H1 (cell line): ENCODE data around the gene NEB. TPM values are rescaled to one million over a fixed set of nuclear protein-coding genes. Genes with fewer than 3 reads are reported as not detected.

Experiments used
- BACH1 ChIP-seq: IDR thresholded peaks from 2 replicates; pipeline ENCODE4 v1.6.1; 2012; ENCODE audit warnings: low read length, improper control_type of control experiment
- CHD2 ChIP-seq: IDR thresholded peaks from 2 replicates; pipeline ENCODE4 v1.6.1; 2012; ENCODE audit warnings: low read length, improper control_type of control experiment
- CHD7 ChIP-seq: fragments of 300-600 bp; sonication (generic); IDR thresholded peaks from 2 replicates; pipeline ENCODE4 v1.7.1; 2012; ENCODE audit warnings: low read length, moderate library complexity, mild to moderate bottlenecking, inconsistent platforms; ENCODE audit not compliant: insufficient replicate concordance
- CTCF ChIP-seq, 3 experiments: IDR thresholded peaks; 1 replicate in 2 of 3; 2 replicates in 1 of 3; pipeline versions ENCODE4 v1.5.1 to v1.6.1; 2011; ENCODE audit warnings: low read length in 3 of 3, mild to moderate bottlenecking in 3 of 3, inconsistent platforms in 2 of 3, low read depth in 1 of 3, moderate library complexity in 1 of 3; ENCODE audit not compliant: insufficient read depth in 1 of 3; ENCODE audit errors: control extremely low read depth in 1 of 3
- EZH2 ChIP-seq: fragments of 200-600 bp; sonication (generic); IDR thresholded peaks from 2 replicates; pipeline ENCODE4 v1.7.1; 2012; ENCODE audit warnings: low read depth, mild to moderate bottlenecking, moderate library complexity, low read length, inconsistent platforms; ENCODE audit not compliant: severe bottlenecking
- GTF2F1 ChIP-seq: IDR thresholded peaks from 2 replicates; pipeline ENCODE4 v1.6.1; 2012; ENCODE audit warnings: low read depth, low read length, improper control_type of control experiment, borderline replicate concordance
- KDM4A ChIP-seq: IDR thresholded peaks from one replicate; pipeline ENCODE4 v1.7.1; 2012; ENCODE audit warnings: low read depth, mild to moderate bottlenecking, moderate library complexity, low read length, inconsistent platforms; ENCODE audit not compliant: severe bottlenecking
- POLR2A ChIP-seq, 2 experiments: IDR thresholded peaks; 1 replicate in 1 of 2; 2 replicates in 1 of 2; pipeline ENCODE4 v1.6.1; 2011; ENCODE audit warnings: low read depth in 2 of 2, low read length in 2 of 2, mild to moderate bottlenecking in 2 of 2; ENCODE audit errors: control extremely low read depth in 1 of 2
- SP2 ChIP-seq: IDR thresholded peaks from 2 replicates; pipeline ENCODE4 v1.6.1; 2012; ENCODE audit warnings: mild to moderate bottlenecking, low read length, inconsistent platforms
- SP4 ChIP-seq: IDR thresholded peaks from 2 replicates; pipeline ENCODE4 v1.6.1; 2012; ENCODE audit warnings: low read length, inconsistent platforms
- YY1 ChIP-seq: IDR thresholded peaks from 2 replicates; pipeline ENCODE4 v1.6.1; 2011; ENCODE audit warnings: low read depth, mild to moderate bottlenecking, low read length
- polyA plus RNA-seq, 7 experiments: library from polyadenylated mRNA; depleted of rRNA in 3 of 7; stranded (reverse) in 5 of 7; unstranded in 2 of 7; fragments of >200 nt in 5 of 7; fragments of 200-250 nt in 2 of 7; gene quantifications; 1 replicate in 5 of 7; 2 replicates in 1 of 7; 4 replicates in 1 of 7; pipeline versions ENCODE4 v1.2.1 to v1.2.3, GENCODE V29; 2011 to 2013; ENCODE audit warnings: missing spikeins in 2 of 7, mixed read lengths in 2 of 7
- total RNA-seq: library from RNA; stranded (reverse); fragmentation: NEBNext Ultra II Directional; extraction: Animal tissue kit (Norgen Biotek cat#: 25700); gene quantifications from 2 replicates; pipeline ENCODE4 v1.2.1, GENCODE V29; 2021

NEB gene
- total and polyA plus RNA-seq, 2 of the 8 experiments (the other 6 are each of a cell fraction or from before 2014, with no cell fraction given): 1.4 to 2.5 TPM

- TF ChIP-seq CHD7 (no peak), SP4 (no peak), YY1 (no peak), EZH2 (no peak), CHD2 (no peak), SP2 (no peak), GTF2F1 (no peak), CTCF (IDR thresholded peaks at IDR 0.05; ENCODE audit: control extremely low read depth in 1 of 3, insufficient read depth in 1 of 3, low read depth in 1 of 3, low read length in 3 of 3) (no peak), POLR2A (IDR thresholded peaks at IDR 0.05; ENCODE audit: control extremely low read depth in 1 of 2, low read depth in 2 of 2, low read length in 2 of 2) (no peak), BACH1 (no peak), KDM4A (no peak)
These were observed 40.2 kb upstream of the NEB start (continued) for GRCh38 chr2:151774506-151774905.
